Activated B cell treated with CpG ODN at 0.5 μM for 24 hours (primary cell): Measurements from ENCODE around the gene NFIB. TPM values are rescaled to one million over a fixed set of nuclear protein-coding genes. Genes with fewer than 3 reads are reported as not detected.

Experiments
- ATAC-seq: fragments of 200-7000 bp; cut with Tn5 transposase; one replicate; pipeline ENCODE4 v1.10.0; 2021; ENCODE audit warnings: low read depth, mild to moderate bottlenecking, moderate library complexity
- CTCF ChIA-PET: fragments of 350-600 bp; sonication (Branson Sonifier 250); formaldehyde crosslinking; loops from one replicate; lab custom pipeline; 2021; ENCODE audit warnings: antibody characterized with exemption; lab: Charles Lee
- POLR2A ChIA-PET: fragments of 350-600 bp; sonication (Branson Sonifier 250); formaldehyde crosslinking; loops from one replicate; lab custom pipeline; 2021; ENCODE audit warnings: antibody characterized with exemption; lab: Charles Lee
- DNase-seq: peaks from one replicate; pipeline ENCODE4 v3.0.0; 2022
- H3K27ac Mint-ChIP-seq: one replicate; pipeline ENCODE4 v1.8.0; 2020; ENCODE audit warnings: mixed read lengths
- H3K27me3 Mint-ChIP-seq: one replicate; pipeline ENCODE4 v1.8.0; 2021; ENCODE audit warnings: mixed read lengths
- H3K36me3 Mint-ChIP-seq: one replicate; pipeline ENCODE4 v1.8.0; 2021; ENCODE audit warnings: low read depth, mixed read lengths
- H3K4me1 Mint-ChIP-seq: one replicate; pipeline ENCODE4 v1.8.0; 2021; ENCODE audit warnings: mixed read lengths
- H3K4me3 Mint-ChIP-seq: one replicate; pipeline ENCODE4 v1.8.0; 2020; ENCODE audit warnings: mild to moderate bottlenecking, mixed read lengths
- H3K9me3 Mint-ChIP-seq: one replicate; pipeline ENCODE4 v1.8.0; 2020; ENCODE audit warnings: mixed read lengths
- CTCF ChIP-seq: fragments of 200-600 bp; IDR thresholded peaks from one replicate; pipeline ENCODE4 v1.8.0; 2022; ENCODE audit warnings: antibody characterized with exemption, mild to moderate bottlenecking
- intact Hi-C: fragments of 100-400 bp; cut with micrococcal nuclease; formaldehyde crosslinking; loops from one replicate; pipeline ENCODE4 v1.15.1; 2024
- total RNA-seq: library from RNA; stranded (reverse); gene quantifications from 2 replicates; pipeline ENCODE4 v1.2.3, GENCODE V29; 2022

Gene NFIB
- total RNA-seq, 1 donor from 2014 or later = not detected

GRCh38 chr9:14094491-14094890 lies 219.4 kb downstream of the NFIB start:
- Mint-ChIP-seq H3K27ac (no peak overlapping the region), H3K4me3 (no peak overlapping the region), H3K4me1 (no peaks in the 10 kb centered on the region), H3K36me3 (no peaks in the 10 kb centered on the region), H3K9me3 (peaks cover 2% of the 10 kb centered on the region), H3K27me3 (no peaks in the 10 kb centered on the region)
- intact Hi-C loops = no loop called here
- ChIA-PET POLR2A (no interaction called here), CTCF (no interaction called here)
- no peak for ATAC-seq
- no peak for DNase-seq
- no peak for TF ChIP-seq CTCF

DNA sequence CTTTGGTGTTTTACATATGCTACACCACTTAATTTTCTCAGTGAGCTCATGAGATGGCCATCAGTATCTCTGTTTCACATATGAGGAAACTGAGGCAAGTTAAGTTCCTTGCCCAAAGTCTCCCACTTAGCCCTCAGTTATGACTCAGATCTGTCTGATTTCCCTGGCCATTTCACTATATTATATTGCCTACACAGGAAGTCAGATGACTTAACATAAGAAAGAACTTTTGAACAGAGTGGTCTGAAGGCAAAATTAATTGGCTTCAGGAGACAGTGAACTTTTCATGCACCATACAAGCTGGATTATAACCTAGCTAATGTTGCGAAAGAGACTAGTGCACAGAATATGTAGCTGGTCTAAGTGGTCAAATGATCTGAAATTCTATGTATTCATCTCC lies 221.6 kb downstream of the NFIB start:
- ChIA-PET POLR2A (no interaction called here), CTCF (no interaction called here)
- no peak for ATAC-seq
- intact Hi-C loops = no loop called here
- H3K36me3 Mint-ChIP-seq = no peaks in the 10 kb centered on the region
- peaks cover 2% of the 10 kb centered on the region for H3K9me3 Mint-ChIP-seq
- no peak overlapping the region for H3K4me3 Mint-ChIP-seq
- H3K27ac Mint-ChIP-seq = no peak overlapping the region
- no peaks in the 10 kb centered on the region for H3K4me1 Mint-ChIP-seq
- DNase-seq = no peak
- no peak for TF ChIP-seq CTCF
- no peaks in the 10 kb centered on the region for H3K27me3 Mint-ChIP-seq

GRCh38 chr9:14089051-14089803 lies 224.7 kb downstream of the NFIB start:
- no peak overlapping the region for H3K4me3 Mint-ChIP-seq
- no peaks in the 10 kb centered on the region for H3K27me3 Mint-ChIP-seq
- CTCF ChIA-PET = no interaction called here
- no peak overlapping the region for H3K27ac Mint-ChIP-seq
- intact Hi-C loops = no loop called here
- DNase-seq = no peak
- POLR2A ChIA-PET = no interaction called here
- H3K36me3 Mint-ChIP-seq = no peaks in the 10 kb centered on the region
- TF ChIP-seq CTCF = no peak
- peaks cover 2% of the 10 kb centered on the region for H3K9me3 Mint-ChIP-seq
- ATAC-seq = no peak
- no peaks in the 10 kb centered on the region for H3K4me1 Mint-ChIP-seq

- no peak for TF ChIP-seq CTCF
- ChIA-PET CTCF (no interaction called here), POLR2A (no interaction called here)
- Mint-ChIP-seq H3K4me3 (no peak overlapping the region), H3K36me3 (no peaks in the 10 kb centered on the region), H3K4me1 (no peaks in the 10 kb centered on the region), H3K27me3 (no peaks in the 10 kb centered on the region), H3K9me3 (peaks cover 2% of the 10 kb centered on the region), H3K27ac (no peak overlapping the region)
- DNase-seq = no peak
- ATAC-seq = no peak
- intact Hi-C loops = no loop called here
Observed at GRCh38 chr9:14087576-14087975, 226.4 kb downstream of the NFIB start.

GRCh38 chr9:14086495-14086894 lies 227.4 kb downstream of the NFIB start:
- Mint-ChIP-seq H3K4me1 (no peaks in the 10 kb centered on the region), H3K27me3 (no peaks in the 10 kb centered on the region), H3K27ac (no peak overlapping the region), H3K9me3 (peaks cover 2% of the 10 kb centered on the region), H3K36me3 (no peaks in the 10 kb centered on the region), H3K4me3 (no peak overlapping the region)
- intact Hi-C loops = no loop called here
- CTCF ChIA-PET = no interaction called here
- no peak for ATAC-seq
- DNase-seq = no peak
- POLR2A ChIA-PET = no interaction called here
- TF ChIP-seq CTCF = no peak
